ENCODE results near the gene USP48.
"Not testable (repeated sequence)": the region's sequence is repeated elsewhere in the genome, so short reads cannot be mapped to it uniquely, and the experiment has no call there.

Gene USP48

DNA sequence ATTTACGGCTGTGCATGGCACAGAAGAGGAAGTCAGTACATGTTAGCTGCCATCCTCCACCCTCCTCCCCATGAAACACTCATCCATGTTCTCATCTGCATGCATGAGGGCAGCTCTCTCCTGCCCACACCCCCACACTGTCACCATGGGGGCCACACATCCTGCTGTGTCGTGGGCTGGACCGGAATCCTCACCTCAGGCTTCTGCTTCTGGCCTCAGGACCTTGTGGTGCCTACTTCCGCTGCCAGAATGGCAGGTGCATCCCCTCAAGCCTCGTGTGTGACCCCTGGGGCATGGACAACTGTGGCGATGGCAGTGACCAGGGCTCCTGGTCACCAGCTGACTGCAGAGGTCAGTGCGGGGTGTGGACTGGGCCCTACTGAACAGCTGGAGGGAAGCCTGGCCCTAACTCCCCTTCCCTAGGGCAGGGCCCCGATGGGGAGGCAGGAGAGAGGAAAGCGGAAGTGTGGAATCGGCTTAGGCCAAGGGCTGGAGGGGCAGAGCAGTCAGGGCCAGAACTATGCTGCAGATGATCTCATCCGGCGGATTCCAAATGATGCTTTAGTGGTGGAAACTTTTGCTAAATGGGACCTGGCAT, 32.9 kb upstream of the USP48 start:
- no peak for DNase-seq (ENCODE audit: low read depth in 2 of 2)

GRCh38 chr1:21814981-21815582, 32.1 kb upstream of the USP48 start:
- no peak for DNase-seq (ENCODE audit: low read depth in 2 of 2)

- peak; percentile 5 to 12 for DNase-seq (ENCODE audit: low read depth in 2 of 2)
Measured at GRCh38 chr1:21814241-21814918, 31.4 kb upstream of the USP48 start.

DNA sequence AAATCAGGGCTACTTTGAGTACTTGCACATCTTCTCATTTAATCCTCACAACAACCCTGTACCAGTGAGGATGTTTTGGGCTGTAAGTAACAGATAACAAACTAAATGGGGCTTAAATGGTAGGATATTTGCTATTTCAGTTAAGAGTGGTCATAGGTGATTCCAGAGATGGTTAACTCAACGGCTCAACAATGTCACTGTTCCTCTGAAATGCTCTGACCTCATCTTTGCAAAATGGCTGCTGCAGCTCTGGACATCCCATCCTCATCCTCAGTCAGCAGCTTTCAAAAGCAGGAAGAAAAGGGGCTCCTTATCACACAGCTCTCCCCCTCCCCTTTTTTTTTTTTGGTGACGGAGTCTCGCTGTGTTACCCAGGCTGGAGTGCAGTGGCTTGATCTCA, 30.6 kb upstream of the USP48 start:
- no peak for DNase-seq (ENCODE audit: low read depth in 2 of 2)

- no peak for DNase-seq (ENCODE audit: low read depth in 2 of 2)
Measured at GRCh38 chr1:21811875-21812305, 28.9 kb upstream of the USP48 start, which contains the start of gene LDLRAD2. TSS of gene LDLRAD2 (plus strand) at chr1:21812265. CDS start at chr1:21812452, 187 bp downstream.

GRCh38 chr1:21804536-21804935, 21.6 kb upstream of the USP48 start:
- DNase-seq (ENCODE audit: low read depth in 2 of 2): no peak

DNA sequence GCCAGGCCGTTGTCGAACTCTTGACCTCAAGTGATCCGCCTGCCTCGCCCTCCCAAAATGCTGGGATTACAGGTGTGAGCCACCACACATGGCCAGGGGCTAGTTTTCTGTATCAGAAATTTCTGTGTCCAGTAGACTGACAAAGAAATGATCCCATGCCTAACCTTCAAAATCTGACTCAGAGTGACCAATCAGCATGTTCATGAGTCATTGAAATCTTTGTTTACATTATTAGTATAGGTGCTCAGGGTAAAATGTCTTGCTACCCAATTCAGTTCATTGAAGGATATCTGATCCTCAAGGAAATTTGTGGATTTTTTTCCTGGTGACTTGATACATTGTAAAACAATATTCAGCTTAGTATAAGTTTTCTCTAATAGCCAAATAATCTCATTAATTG, 18.2 kb upstream of the USP48 start:
- no peak for DNase-seq (ENCODE audit: low read depth in 2 of 2)

GRCh38 chr1:21799730-21800129, 16.8 kb upstream of the USP48 start:
- DNase-seq (ENCODE audit: low read depth in 2 of 2): no peak

DNA sequence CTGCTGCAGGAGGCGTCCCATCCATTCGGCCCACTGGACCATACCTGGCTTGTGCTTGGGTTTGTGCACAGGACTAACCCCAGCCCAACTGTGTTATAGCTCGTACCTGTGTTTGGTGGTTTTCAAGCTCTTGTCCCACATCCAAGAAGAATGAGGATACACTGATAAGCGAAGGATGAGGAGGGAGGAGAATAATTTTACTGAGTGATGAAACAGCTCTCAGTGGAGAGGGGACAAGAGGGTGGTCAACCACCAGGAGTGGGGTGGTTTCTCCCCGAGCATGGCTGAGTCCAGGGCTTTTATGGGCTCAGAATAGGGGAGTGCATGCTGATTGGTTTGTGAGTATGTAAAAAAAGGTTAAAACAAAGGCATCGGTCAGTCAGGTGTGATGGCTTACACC, 12.1 kb upstream of the USP48 start:
- DNase-seq (ENCODE audit: low read depth in 2 of 2): no peak

- no peak for DNase-seq (ENCODE audit: low read depth in 2 of 2)
Measured at GRCh38 chr1:21794656-21795055, 11.7 kb upstream of the USP48 start.

- DNase-seq (ENCODE audit: low read depth in 2 of 2): no peak
Measured at GRCh38 chr1:21793104-21793503, 10.2 kb upstream of the USP48 start.

DNA sequence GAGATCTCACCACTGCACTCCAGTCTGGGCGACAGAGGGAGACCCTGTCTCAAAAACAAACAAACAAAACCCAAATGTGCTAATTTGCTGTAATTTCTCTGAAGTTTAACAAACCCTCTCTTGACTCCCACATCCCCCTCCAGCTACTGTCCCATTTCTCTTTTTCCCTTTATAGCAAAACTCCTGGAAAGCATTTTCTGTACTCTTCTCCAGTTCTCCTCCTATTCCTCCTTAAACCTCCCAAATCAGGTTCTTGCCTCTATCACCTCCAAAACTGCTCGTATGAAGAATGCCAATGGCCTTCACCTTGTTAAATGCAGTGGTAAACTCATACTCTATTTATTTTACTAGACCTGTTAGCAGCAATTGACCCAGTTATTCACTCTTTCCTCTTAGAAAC, 3.7 kb upstream of the USP48 start:
- DNase-seq (ENCODE audit: low read depth in 2 of 2): no peak

GRCh38 chr1:21785764-21786163, 2.8 kb upstream of the USP48 start:
- DNase-seq (ENCODE audit: low read depth in 2 of 2): not testable (repeated sequence)

GRCh38 chr1:21783679-21784603, 992 bp upstream of the USP48 start:
- no peak for DNase-seq (ENCODE audit: low read depth in 2 of 2)

DNA sequence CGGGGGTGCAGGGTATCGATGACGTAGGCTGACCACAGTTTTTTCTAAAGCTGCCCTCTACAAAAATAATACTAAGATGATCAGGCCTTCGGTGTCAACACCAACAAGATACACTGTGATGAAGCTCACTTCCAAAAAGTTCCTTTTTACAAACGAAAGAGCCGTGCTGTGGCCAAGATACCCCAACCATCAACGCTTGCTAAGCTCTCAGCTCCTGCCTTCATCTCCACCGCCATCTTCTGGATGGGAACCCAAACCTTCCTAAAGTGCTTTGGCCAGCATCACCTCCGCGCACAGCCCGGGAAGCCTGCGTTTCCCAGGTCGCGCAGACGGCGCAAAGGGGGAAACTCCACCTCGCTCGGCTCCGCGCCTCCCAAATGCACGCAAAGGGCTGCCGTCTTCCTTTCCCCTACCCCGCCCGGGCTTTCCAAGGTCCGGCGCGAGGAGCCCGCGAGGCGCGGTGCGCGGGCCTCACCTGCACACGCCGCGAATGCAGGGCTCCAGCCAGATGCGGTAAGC, 541 bp downstream of the USP48 start:
- peak in 1 of 2 donors; percentile 32 for DNase-seq (ENCODE audit: low read depth in 2 of 2)

DNA sequence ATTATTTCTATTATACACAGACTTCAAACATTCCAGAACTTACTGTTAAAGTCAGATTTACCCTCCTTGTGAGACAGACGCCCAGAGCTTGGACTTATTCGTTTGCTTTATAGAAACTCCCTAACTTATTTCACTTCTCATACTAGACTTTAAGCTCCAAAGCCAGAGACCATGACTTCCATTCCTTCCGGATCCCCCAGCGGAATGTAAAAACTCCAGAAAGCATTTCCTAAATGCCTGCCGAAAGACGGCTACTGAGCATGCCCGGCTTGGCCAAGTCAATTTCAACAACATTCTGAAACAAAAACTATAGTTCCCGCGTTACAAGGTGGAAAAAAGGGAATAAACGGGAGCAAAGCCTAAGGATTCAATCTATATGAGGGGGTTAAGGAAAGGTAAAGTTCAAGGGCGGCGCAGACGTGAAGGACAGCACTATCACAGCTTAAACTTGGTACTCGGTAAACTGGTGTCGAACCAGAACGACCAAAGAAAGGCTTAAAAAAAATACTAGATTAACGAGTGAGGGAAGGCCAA, 1.1 kb downstream of the USP48 start:
- no peak for DNase-seq (ENCODE audit: low read depth in 2 of 2)

- DNase-seq (ENCODE audit: low read depth in 2 of 2): peak in 1 of 2 donors; percentile 23
Measured at GRCh38 chr1:21779613-21780521, 3.1 kb downstream of the USP48 start.

DNA sequence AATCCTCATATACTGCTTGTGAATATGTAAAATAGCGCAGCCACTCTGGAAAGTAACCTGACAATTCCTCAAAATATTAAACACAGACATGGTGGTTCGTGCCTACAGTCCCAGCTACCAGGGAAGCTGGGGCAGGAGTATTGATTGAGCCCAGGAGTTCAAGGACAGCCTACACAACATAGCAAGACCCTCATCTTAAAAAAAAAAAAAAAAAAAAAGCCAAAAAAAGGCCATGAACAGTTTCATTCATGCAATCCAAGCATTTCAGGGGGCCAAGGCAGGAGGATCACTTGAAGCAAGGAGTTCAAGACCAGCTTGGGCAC, 4.6 kb downstream of the USP48 start:
- no peak for DNase-seq (ENCODE audit: low read depth in 2 of 2)

GRCh38 chr1:21776925-21777324, 6.0 kb downstream of the USP48 start:
- not testable (repeated sequence) for DNase-seq (ENCODE audit: low read depth in 2 of 2)

DNA sequence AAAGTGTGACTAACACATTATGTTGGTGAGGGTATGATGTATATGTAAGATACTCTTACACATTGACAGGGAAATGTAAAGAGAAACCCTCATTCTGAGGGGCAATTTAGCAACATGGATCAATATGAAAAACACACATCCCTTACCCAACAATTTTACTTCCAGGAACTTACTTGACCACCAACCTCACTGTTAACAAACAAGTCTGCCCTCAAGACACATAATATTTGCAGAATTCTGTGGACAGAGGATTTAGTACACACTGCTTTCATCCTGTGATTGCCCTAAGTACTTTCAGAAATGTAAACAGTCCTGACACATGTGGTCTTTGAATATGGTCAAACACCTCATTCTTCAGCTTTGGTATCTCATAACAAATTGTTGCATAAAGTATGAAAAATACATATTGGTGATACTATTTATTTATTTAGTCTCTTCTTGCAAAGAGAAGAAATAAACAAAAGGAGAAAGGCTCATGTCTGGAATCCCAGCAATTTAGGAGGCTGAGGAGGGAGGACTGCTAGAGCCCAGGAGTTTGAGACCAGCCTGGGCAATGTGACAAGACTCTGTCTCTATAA, 6.9 kb downstream of the USP48 start:
- DNase-seq (ENCODE audit: low read depth in 2 of 2): no peak

Data from stimulated activated CD8-positive, alpha-beta memory T cell treated with anti-CD3 and anti-CD28 coated beads, Interleukin-2, amount 100 ng/mL, for 48 hours (primary cell).